ENCODE measurements around the gene GMEB2.
A peak's percentile ranks its signal among the peaks of the same experiment; 100 is the strongest.
"Not testable (repeated sequence)": the region's sequence is repeated elsewhere in the genome, so short reads cannot be mapped to it uniquely, and the experiment has no call there.

GMEB2 gene

GRCh38 chr20:63661959-63662812 is 35.3 kb upstream of the GMEB2 start:
- no peaks in the 10 kb centered on the region for H3K27me3 Mint-ChIP-seq
- H3K4me3 Mint-ChIP-seq = no peak overlapping the region
- H3K27ac Mint-ChIP-seq = no peak overlapping the region
- H3K36me3 Mint-ChIP-seq = peaks cover 6% of the 10 kb centered on the region
- H3K4me1 Mint-ChIP-seq = peaks cover 15% of the 10 kb centered on the region
- no peak for ATAC-seq (ENCODE audit: low read depth)
- no peaks in the 10 kb centered on the region for H3K9me3 Mint-ChIP-seq
- DNase-seq (ENCODE audit: low spot score in 2 of 2) = no peak

- H3K27me3 Mint-ChIP-seq = no peaks in the 10 kb centered on the region
- H3K27ac Mint-ChIP-seq = no peak overlapping the region
- DNase-seq (ENCODE audit: low spot score in 2 of 2) = no peak
- no peaks in the 10 kb centered on the region for H3K9me3 Mint-ChIP-seq
- peaks cover 6% of the 10 kb centered on the region for H3K36me3 Mint-ChIP-seq
- peaks cover 15% of the 10 kb centered on the region for H3K4me1 Mint-ChIP-seq
- H3K4me3 Mint-ChIP-seq = no peak overlapping the region
- ATAC-seq (ENCODE audit: low read depth) = no peak
Measured at GRCh38 chr20:63661108-63661507, 34.2 kb upstream of the GMEB2 start.

- DNase-seq (ENCODE audit: low spot score in 2 of 2) (no peak), ATAC-seq (ENCODE audit: low read depth) (no peak)
- Mint-ChIP-seq H3K4me1 (peaks cover 15% of the 10 kb centered on the region), H3K36me3 (peaks cover 6% of the 10 kb centered on the region), H3K27me3 (no peaks in the 10 kb centered on the region), H3K4me3 (no peak overlapping the region), H3K27ac (no peak overlapping the region), H3K9me3 (no peaks in the 10 kb centered on the region)
Measured at GRCh38 chr20:63660622-63661021, 33.7 kb upstream of the GMEB2 start.

- Mint-ChIP-seq H3K4me3 (peak overlapping the region; percentile 15), H3K4me1 (peaks cover 15% of the 10 kb centered on the region)
- not testable (repeated sequence) for H3K36me3 Mint-ChIP-seq; DNase-seq (ENCODE audit: low spot score in 2 of 2); H3K9me3 Mint-ChIP-seq; H3K27me3 Mint-ChIP-seq; ATAC-seq (ENCODE audit: low read depth); H3K27ac Mint-ChIP-seq
Measured at GRCh38 chr20:63660174-63660573, 33.3 kb upstream of the GMEB2 start.

- peaks cover 3% of the 10 kb centered on the region for H3K36me3 Mint-ChIP-seq
- DNase-seq (ENCODE audit: low spot score in 2 of 2) (no peak), ATAC-seq (ENCODE audit: low read depth) (no peak)
- H3K4me3 Mint-ChIP-seq = peak overlapping the region; percentile 90
- H3K27ac Mint-ChIP-seq = no peak overlapping the region
- peaks cover 13% of the 10 kb centered on the region for H3K4me1 Mint-ChIP-seq
- H3K27me3 Mint-ChIP-seq = peaks cover 3% of the 10 kb centered on the region
- H3K9me3 Mint-ChIP-seq = no peaks in the 10 kb centered on the region
Measured at GRCh38 chr20:63659370-63659769, 32.5 kb upstream of the GMEB2 start.

- Mint-ChIP-seq H3K36me3 (peaks cover 3% of the 10 kb centered on the region), H3K4me3 (peak overlapping the region; percentile 90), H3K27ac (no peak overlapping the region), H3K27me3 (peaks cover 3% of the 10 kb centered on the region), H3K9me3 (no peaks in the 10 kb centered on the region), H3K4me1 (peaks cover 16% of the 10 kb centered on the region)
- no peak for DNase-seq (ENCODE audit: low spot score in 2 of 2)
- peak; percentile 16 for ATAC-seq (ENCODE audit: low read depth)
Measured at GRCh38 chr20:63658749-63659187, 31.9 kb upstream of the GMEB2 start.

- Mint-ChIP-seq H3K27me3 (peaks cover 4% of the 10 kb centered on the region), H3K27ac (peak within 1 kb of the TSS; percentile 74), H3K36me3 (peaks cover 3% of the 10 kb centered on the region), H3K9me3 (no peaks in the 10 kb centered on the region), H3K4me1 (peaks cover 17% of the 10 kb centered on the region), H3K4me3 (peak within 1 kb of the TSS; percentile 90)
- DNase-seq (ENCODE audit: low spot score in 2 of 2) (peak; percentile 87 to 98), ATAC-seq (ENCODE audit: low read depth) (peak; percentile 89)
Measured at GRCh38 chr20:63657937-63658748, 31.2 kb upstream of the GMEB2 start, which contains the start of gene RTEL1. Gene RTEL1 (plus strand): TSS chr20:63658312. CDS start chr20:63659403, 1,091 bp downstream.

- no peaks in the 10 kb centered on the region for H3K9me3 Mint-ChIP-seq
- H3K4me1 Mint-ChIP-seq = peaks cover 17% of the 10 kb centered on the region
- ATAC-seq (ENCODE audit: low read depth) (no peak), DNase-seq (ENCODE audit: low spot score in 2 of 2) (no peak)
- peaks cover 3% of the 10 kb centered on the region for H3K36me3 Mint-ChIP-seq
- peaks cover 5% of the 10 kb centered on the region for H3K27me3 Mint-ChIP-seq
- peak overlapping the region; percentile 74 for H3K27ac Mint-ChIP-seq
- H3K4me3 Mint-ChIP-seq = peak overlapping the region; percentile 90
Measured at GRCh38 chr20:63657260-63657936, 30.5 kb upstream of the GMEB2 start.

- peaks cover 8% of the 10 kb centered on the region for H3K27me3 Mint-ChIP-seq
- H3K27ac Mint-ChIP-seq = no peak overlapping the region
- ATAC-seq (ENCODE audit: low read depth) = no peak
Measured at GRCh38 chr20:63656451-63656850, 29.6 kb upstream of the GMEB2 start.

GRCh38 chr20:63655249-63655648 is 28.3 kb upstream of the GMEB2 start:
- Mint-ChIP-seq H3K27me3 (peaks cover 9% of the 10 kb centered on the region), H3K4me3 (no peak overlapping the region), H3K27ac (no peak overlapping the region), H3K36me3 (no peaks in the 10 kb centered on the region), H3K4me1 (peaks cover 20% of the 10 kb centered on the region), H3K9me3 (no peaks in the 10 kb centered on the region)
- ATAC-seq (ENCODE audit: low read depth) = no peak
- DNase-seq (ENCODE audit: low spot score in 2 of 2) = no peak

More at GRCh38 chr20:63656451-63656850, 29.6 kb upstream of the GMEB2 start:
- no peak for DNase-seq (ENCODE audit: low spot score in 2 of 2)
- H3K4me1 Mint-ChIP-seq = peaks cover 20% of the 10 kb centered on the region
- no peak overlapping the region for H3K4me3 Mint-ChIP-seq
- no peaks in the 10 kb centered on the region for H3K9me3 Mint-ChIP-seq
- no peaks in the 10 kb centered on the region for H3K36me3 Mint-ChIP-seq

GRCh38 chr20:63653974-63654668 is 27.2 kb upstream of the GMEB2 start:
- ATAC-seq (ENCODE audit: low read depth) (no peak), DNase-seq (ENCODE audit: low spot score in 2 of 2) (no peak)
- Mint-ChIP-seq H3K36me3 (no peaks in the 10 kb centered on the region), H3K9me3 (no peaks in the 10 kb centered on the region), H3K27ac (no peak overlapping the region), H3K4me1 (peaks cover 19% of the 10 kb centered on the region), H3K27me3 (peaks cover 9% of the 10 kb centered on the region), H3K4me3 (peak overlapping the region; percentile 58)

- DNase-seq (ENCODE audit: low spot score in 2 of 2) = peak; percentile 52 to 63
- Mint-ChIP-seq H3K36me3 (no peaks in the 10 kb centered on the region), H3K27me3 (peaks cover 9% of the 10 kb centered on the region), H3K4me3 (peak within 1 kb of the TSS; percentile 84), H3K9me3 (no peaks in the 10 kb centered on the region), H3K4me1 (peaks cover 13% of the 10 kb centered on the region), H3K27ac (no peak within 1 kb of the TSS)
- peak; percentile 47 for ATAC-seq (ENCODE audit: low read depth)
Measured at GRCh38 chr20:63653041-63653973, 26.4 kb upstream of the GMEB2 start, which contains the start of gene STMN3. Gene STMN3 (minus strand): TSS chr20:63653424. CDS start chr20:63653345, 79 bp downstream.
